Fibroblast of upper back skin (primary cell): ENCODE data around the gene CHRNB2.

Experiments
- DNase-seq: peaks from one replicate; pipeline ENCODE4 v3.0.0-alpha.2; 2013

Gene CHRNB2

DNA sequence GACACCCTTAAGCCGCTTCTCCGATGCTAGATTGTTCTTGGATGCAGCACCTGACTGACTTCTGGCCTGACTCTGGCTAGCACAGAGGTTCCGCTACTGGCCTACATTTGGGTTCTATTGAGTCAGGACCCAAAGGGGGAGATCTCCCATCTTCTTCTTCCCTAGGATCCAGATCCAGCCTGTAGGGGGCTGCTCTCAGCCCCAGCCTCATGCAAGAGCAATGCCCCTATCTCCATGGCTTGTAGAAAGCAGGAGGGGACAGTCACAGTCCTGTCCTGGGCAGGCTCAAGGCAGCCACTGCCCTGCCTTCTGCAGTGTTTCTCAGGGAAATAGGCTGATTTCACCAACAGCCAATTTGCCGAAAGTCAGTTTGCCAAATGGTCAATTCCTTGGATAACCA is 46.7 kb downstream of the CHRNB2 start:
- DNase-seq: no peak

DNA sequence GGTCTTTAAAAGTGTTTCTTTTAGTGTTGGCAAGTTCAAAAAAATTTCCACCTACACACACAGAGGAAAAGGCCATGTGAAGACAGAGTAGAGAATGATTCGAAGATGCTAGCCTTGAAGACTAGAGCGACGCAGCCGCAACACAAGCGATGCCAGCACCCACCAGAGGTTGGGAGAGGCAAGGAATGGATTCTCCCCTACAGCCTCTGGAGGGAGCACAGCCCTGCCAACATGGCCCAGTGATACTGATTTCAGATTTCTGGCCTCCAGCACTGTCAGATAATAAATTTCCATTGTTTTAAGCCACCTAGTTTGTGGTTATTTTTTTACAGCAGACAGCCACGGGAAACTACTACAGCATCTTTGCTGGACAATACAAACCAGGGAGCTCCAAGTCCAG is 47.3 kb downstream of the CHRNB2 start:
- no peak for DNase-seq

DNA sequence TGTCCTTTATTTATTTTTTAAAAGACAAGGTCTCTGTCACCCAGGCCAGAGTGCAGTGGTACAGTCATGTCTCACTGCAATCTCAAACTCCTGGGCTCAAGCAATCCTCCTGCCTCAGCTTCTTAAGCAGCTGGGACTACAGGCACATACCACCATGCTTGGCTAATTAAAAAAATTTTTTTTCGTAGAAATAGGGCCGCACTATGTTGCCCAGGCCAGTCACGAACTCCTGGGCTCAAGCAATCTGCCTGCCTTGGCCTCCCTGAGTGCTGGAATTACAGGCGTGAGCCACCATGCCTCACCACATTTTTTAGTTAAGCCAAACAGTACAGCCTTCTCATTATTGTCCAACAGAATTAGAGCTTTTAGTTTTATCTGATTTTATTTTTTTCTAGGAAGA is 47.8 kb downstream of the CHRNB2 start:
- no peak for DNase-seq

DNA sequence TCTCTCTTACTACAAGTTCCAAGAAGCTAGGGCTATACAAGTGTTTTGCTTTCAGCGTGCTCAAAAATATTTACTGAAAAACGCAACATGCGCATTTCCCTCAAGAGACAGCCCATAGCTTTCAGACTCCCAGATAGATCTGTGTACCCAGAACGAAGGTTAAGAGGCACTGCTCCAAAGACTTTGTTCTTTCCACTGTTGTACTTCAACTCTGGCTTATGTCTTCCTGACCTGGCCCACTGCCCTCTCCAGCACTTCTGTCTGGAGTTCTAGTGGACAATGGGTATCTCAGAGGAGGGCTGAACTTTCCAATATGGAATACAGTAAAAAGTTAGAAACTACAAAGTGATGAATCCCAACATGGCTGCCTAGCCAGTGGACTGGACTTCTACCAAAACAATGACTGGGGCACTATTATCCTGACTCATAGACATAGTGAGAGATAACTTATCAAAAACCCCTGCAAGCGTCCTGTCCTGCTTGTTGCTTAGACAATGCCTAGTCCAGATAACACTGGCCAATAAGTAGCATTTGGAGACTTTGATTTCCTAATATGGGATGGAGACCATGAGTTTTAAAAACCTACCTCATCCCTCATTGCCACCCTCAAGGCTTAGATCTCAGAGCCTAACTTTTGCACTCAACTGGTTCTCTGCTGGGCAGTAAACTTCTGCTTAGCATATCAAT is 49.2 kb downstream of the CHRNB2 start:
- no peak for DNase-seq

DNA sequence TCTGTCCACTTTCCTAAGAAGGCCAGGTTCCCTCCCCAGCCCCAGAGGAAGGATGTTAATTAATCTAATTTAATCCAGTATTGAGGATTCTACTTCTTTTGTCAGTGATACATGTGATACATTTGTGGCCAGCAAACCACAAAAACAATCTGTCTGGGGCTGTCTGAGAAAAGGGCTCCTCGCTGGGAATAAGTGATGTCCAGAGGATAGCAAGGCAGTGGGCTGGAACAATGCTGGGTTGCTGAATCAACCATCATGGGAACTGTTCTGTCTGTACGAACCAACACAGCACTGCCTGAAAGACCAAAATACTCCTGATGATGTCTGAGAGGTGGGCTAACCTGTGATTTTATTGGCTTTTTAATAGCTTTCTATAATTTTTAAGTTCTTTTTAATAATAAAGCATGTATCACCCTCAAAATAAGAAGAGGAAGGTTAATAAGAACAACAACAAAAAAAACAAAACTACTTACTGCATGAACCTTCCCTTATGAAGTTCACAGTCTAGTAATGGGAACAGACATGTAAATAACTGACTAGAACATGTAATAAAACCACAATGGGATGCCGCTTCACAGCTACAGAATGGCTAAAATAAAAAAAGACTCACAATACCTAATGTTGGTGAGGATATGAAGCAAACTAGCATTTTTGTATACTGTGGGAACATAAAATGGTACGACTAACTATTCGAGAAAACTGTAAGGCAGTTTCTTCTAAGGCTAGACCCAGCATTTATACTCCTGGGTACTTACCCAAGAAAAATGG is 51.8 kb downstream of the CHRNB2 start:
- no peak for DNase-seq

DNA sequence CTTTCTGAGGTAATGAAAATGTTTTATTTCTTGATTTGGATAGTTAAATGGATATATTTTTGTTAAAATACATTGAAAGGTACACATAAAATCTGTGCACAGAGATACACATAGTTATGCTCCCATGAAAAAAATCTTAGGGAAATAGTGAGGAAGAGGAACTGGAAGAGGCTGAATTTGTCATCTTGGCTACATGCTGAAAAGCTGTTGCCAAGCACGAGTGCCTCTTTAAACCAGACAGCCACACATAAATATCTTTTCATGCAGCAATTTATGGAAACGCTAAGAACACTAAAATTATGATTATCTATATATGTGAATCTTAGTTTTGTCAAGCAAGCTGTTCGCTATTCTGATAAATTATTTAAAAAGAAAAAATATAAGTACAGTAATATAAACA is 53.2 kb downstream of the CHRNB2 start:
- DNase-seq: no peak

DNA sequence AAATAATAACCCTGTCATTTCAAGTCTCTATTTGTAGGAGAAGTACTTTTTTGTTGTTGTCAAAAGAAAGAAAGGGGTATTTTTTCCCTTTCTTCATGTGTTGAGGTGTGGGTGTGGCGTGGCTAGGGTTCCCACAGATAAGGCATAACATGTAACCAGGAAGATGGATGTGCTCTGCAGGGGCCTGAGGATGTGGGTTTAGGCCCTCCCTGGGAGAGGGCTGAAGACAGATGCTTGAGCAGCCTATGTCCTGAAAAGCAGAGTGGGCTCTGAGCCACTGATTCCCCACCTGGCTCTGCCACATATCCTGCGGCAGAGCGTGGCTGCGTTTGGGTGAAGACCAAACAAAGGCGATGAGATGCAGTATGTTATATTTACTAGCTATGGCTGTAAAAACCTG is 54.3 kb downstream of the CHRNB2 start:
- DNase-seq: no peak

DNA sequence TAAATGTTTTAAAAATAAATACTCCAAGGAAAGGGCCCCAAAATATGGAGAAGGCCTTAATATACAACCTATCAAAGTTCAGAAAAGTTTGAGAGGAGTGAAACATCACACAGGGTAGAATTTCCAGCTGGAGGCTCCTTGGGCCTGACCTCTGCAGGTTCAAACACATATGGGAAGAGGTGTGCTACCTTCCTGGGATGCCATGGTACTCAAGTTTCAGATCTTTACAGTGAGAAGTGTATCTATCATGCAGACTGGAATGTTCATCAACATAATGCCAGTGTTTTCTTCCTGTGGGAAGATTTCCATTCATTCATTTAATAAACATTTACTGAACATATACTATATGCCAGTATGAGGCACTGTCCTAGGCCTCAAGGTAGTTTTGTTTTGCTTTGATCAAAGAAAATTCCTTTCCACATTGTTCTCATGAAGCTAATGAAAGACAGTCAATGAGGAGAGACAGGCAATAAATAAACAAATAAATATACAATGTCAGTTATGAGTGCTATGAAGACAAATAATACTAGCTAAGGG is 55.0 kb downstream of the CHRNB2 start:
- no peak for DNase-seq

DNA sequence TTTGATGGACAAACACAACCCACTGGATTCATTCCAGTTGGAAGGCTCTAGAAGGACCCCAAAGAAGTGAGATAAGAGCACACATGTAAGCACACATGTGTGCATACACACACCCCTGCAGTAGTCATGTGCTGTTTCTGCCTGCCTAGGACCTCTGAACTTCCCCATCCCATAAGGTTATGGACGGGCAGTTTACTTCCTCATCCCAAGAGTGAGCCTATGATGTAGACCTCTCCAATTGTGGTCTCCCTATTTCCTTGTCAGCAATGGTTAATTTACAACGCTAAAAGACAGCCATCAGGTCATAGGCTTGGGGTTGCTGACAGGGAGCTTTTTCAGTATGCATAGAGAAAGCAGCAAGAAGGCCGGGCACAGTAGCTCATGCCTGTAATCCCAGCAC is 55.8 kb downstream of the CHRNB2 start:
- DNase-seq: no peak

DNA sequence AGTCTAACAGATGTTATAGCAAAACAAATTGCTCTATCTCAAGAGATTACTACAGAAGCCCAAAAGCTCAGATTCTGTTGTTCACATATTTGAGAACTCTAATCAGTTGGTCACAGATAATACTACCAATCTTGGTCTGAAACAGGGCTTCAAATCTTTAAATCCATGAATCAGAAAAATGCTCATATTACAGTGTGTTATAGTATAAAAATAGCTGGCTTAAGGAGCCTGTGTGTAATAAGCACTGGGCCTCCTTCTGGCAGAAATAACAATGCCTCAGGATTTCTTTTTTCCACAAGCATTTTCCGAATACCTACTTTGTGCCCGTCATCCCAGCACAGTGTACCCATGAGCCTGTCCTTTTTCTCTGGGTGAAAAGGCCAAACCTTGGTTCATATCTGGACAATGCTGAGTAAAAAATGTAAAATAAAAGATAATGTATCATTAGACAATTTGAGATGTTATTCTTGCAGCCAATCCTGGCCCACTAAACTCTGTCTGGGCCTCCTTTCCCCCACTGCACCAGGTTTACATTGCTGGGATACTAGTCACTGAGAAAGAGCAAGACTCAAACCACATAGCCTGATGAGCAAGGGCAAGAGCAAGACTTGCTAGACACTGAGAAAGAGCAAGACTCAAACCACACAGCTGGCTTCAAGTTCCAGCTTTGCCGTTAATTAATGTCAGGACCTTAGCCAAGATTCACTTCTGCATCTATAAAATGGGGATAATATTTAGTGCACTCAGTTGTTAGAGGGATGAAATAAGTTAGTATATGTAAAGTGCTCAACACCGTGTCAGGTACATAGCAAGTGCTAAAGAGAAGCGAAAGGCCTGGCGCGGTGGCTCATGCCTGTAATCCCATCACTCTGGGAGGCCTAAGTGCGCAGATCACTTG is 57.4 kb downstream of the CHRNB2 start:
- DNase-seq: peak; percentile 88

DNA sequence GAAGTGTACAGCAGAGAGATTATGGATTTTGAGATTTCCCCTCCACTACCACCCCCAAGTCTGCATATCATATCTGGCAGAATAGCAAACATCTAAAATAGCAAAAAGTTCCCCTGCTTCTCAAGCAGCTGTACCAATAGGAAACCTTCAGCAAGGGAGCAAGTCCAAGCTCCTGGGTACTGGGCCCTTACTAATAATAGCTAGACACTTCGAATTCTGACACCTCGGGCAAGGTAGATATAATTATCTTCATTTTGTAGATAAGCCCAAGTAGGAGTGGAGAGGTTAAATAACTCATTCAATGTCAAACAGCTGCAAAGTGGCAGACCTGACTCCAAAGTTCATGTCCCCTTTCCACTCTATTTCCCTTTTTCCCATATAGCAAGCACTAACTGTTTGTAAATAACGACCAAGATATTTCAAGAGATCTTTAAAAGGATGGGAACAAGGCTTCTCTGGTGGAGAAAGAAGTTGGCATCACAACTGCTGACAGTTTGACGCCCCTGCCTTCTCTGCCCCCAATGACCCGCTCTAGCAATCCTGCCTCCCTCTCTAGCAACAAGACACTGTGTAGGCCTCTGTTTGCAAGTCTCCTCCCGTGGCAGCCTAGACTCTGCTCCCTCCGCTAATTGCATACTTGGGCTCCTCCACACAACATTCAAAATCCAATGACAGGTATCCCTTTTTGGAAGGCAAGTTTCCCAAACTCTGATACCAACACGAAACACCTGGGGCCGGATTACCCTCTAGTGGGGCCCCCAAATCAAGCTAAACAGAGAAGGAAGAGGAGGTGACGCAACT is 59.1 kb downstream of the CHRNB2 start:
- DNase-seq: peak; percentile 17

DNA sequence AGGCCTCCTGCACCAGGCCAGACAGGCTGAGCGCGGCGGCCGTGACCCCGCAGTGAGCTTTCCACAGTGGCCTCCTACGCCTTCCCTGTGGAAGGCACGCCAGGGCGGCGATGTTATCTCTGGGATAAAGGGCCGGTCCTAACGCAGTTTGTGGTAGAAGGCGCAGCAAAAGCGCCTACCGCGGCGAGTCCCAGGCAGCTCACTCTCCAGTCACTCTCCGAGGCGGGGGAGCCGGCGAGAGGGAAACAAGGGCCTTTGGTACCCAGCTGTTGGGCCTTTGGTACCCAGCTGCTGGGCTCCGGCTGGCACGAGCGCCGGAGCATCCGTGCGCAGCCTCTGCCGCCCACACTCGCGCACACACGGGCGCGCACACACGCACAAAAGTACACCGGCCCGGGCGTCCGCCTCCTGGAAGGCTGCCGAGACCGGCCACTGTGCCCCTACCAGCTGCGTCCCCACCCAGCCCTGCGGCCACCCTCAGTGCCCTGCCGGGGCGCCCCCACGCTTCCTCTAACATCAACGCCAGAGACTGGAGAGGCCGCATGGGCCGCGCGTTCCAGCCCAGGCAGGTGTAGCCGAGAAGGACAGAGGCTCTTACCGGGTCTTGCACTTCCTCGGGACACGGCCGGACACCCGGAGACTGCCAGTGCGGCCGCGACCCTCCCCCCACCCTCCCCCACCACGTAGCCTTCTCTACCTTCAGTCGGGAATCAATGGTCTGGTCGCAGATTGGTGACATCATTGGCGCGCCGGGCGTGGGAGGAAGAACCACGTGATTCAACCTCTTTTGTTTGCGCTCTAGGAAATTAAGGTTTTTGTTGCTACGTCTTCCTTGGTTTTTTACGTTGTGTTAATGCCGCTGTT is 59.9 kb downstream of the CHRNB2 start:
- peak; percentile 91 for DNase-seq

DNA sequence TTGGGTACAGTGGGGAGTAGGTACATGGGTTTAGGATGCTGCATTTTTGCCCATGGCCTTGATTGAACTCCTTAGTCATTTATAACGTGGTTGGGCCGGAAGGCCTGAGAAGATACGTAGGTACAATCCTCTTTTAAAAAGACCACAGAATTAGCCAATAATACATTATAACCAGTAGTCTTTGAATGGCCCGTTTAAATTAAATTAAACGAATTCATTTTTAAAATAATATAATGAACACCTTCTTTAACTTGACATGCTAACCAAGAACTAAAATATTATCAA is 60.5 kb downstream of the CHRNB2 start:
- DNase-seq: no peak

DNA sequence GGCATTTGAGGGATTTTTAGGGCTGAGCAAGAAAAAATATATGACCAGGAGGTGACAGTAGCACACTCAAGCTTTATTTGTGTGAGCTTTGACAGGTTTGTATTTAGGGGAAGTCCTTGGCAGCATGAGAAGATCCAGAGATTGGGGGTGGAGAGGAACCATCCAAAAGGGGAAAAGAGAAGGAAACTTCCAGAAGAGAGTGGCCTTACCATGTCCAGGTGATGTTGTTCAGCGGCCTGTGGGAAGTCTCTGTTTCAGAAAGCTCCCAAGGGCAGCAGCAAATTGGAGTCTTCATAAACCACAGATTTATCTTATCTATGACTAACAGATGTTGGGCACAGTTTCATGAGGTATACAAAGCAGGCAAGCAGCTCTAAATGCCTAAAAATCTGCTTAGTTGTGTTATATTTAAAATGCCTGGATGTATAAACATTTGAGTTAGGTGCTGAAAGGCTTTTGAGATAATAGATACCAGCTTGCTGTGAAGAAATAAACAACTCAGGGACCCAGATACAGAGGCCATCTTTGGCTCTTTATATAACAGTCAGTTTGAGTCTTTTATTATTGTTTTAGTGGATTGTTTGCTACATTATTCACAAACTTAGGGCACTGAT is 61.6 kb downstream of the CHRNB2 start:
- no peak for DNase-seq
